Testis (tissue), 3 donors: Measurements from ENCODE around the gene CNOT10. TPM values are rescaled to one million over a fixed set of nuclear protein-coding genes. Genes with fewer than 3 reads are reported as not detected.

Source experiments
- DNase-seq: peaks from one replicate; pipeline ENCODE4 v3.0.0-alpha.2; 2019
- H3K27ac ChIP-seq, 2 donors: fragments of 200-600 bp; sonication (generic); one replicate each; pipeline ENCODE4 v1.5.1; 2019
- H3K27me3 ChIP-seq: fragments of 200-600 bp; sonication (generic); one replicate; pipeline ENCODE4 v1.5.1; 2019
- H3K36me3 ChIP-seq: fragments of 200-600 bp; sonication (generic); one replicate; pipeline ENCODE4 v1.5.1; 2017; ENCODE audit warnings: low read depth; ENCODE audit errors: missing control alignments
- H3K4me1 ChIP-seq: fragments of 200-600 bp; sonication (generic); one replicate; pipeline ENCODE4 v1.5.1; 2019
- H3K4me3 ChIP-seq, 2 donors: fragments of 200-600 bp; sonication (generic); one replicate each; pipeline ENCODE4 v1.5.1; 2017 to 2019
- H3K9me3 ChIP-seq: fragments of 200-600 bp; sonication (generic); one replicate; pipeline ENCODE4 v1.5.1; 2017
- CTCF ChIP-seq, 3 experiments: fragments of 450-650 bp in 2 of 3; fragments of 200-600 bp in 1 of 3; sonication (generic) in 1 of 3; IDR thresholded peaks; one replicate each; pipeline ENCODE4 v1.5.1; 2016 to 2019; ENCODE audit warnings: antibody characterized with exemption in 3 of 3, mild to moderate bottlenecking in 2 of 3, moderate library complexity in 1 of 3
- POLR2A ChIP-seq: fragments of 450-650 bp; IDR thresholded peaks from one replicate; pipeline ENCODE4 v1.6.1; 2017; ENCODE audit warnings: antibody characterized with exemption, mild to moderate bottlenecking, moderate library complexity
- WGBS, 2 donors: methylation state at CpG; one replicate each; pipeline ENCODE4 v1.1.5; 2018; 5-methylcytosine and 5-hydroxymethylcytosine counted together
- intact Hi-C: fragments of 100-400 bp; cut with DNase I; formaldehyde crosslinking; loops from one replicate; pipeline ENCODE4 v1.15.1; 2023; ENCODE audit warnings: low total_unique reads
- polyA plus RNA-seq: library from polyadenylated mRNA; stranded (reverse); fragments of 350-450 nt; fragmentation: Illumina TruSeq; extraction: RNeasy Lipid Tissue Mini Kit (QIAGEN cat#74804); gene quantifications from one replicate; pipeline ENCODE4 v1.2.3, GENCODE V29; 2014; ENCODE audit warnings: low read depth, low replicate concordance; ENCODE audit not compliant: insufficient read depth
- total RNA-seq, 2 donors: library from RNA; depleted of rRNA; stranded (reverse); fragments of >200 nt; gene quantifications; one replicate each; pipeline ENCODE4 v1.2.3, GENCODE V29; 2016

Gene CNOT10
- total and polyA plus RNA-seq, 3 donors from 2014 or later: 56.4 to 100 (median 65.2) TPM

DNA sequence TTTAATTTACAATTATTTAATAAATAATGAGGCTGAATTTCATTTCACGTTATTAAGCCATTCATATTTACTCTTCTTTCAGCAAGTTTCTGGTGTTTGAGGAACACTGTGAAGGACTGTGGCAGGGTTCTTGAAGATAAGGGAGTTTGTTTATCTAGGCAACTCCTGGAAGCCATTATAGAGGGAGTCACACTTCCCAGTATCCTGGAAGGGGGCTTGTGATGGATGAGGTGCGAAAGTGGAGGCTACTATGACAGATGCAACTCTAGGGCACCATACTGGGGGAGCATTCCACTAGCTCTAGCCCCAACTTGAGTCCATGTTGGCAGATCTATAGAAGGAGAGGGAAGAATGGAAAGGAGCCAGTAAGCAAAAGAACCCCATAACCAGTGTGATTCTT is 14.4 kb downstream of the CNOT10 start:
- DNase-seq: no peak
- Histone ChIP-seq H3K4me1 (no peaks in the 10 kb centered on the region), H3K36me3 (no peaks in the 10 kb centered on the region), H3K4me3 (no peak overlapping the region), H3K9me3 (no peaks in the 10 kb centered on the region), H3K27ac (no peak overlapping the region), H3K27me3 (no peaks in the 10 kb centered on the region)
- WGBS, 2 donors: 81 to 88% methylated on average over 2 of the region's 2 CpGs
- intact Hi-C loops: no loop called here
- TF ChIP-seq POLR2A (no peak), CTCF (IDR thresholded peaks at IDR 0.05) (no peak)

DNA sequence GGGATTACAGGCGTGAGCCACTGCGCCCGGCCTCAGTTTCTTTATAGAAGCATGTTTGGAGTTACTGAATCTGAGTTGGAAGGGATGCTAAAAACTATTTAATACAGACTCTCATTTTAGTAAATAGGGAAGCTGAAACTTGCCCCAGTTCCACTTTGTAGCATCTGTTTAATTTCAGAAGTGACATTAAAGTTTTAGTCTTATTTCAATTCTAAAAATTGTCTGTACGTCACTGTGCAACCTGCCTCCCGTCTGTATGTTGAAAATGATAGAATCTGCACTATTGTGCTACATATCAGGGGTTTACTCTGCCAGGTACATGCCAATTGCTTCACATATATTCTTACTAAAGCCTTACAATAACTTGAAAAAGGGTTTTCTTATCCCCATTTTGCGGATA is 15.3 kb downstream of the CNOT10 start:
- Histone ChIP-seq H3K4me3 (no peak overlapping the region), H3K4me1 (no peaks in the 10 kb centered on the region), H3K27me3 (no peaks in the 10 kb centered on the region), H3K27ac (no peak overlapping the region), H3K36me3 (no peaks in the 10 kb centered on the region), H3K9me3 (no peaks in the 10 kb centered on the region)
- no peak for DNase-seq
- TF ChIP-seq POLR2A (no peak), CTCF (IDR thresholded peaks at IDR 0.05) (no peak)
- intact Hi-C loops: no loop called here
- 76 to 80% methylated on average over 6 of the region's 6 CpGs for WGBS, 2 donors

GRCh38 chr3:32703491-32703972 is 18.5 kb downstream of the CNOT10 start:
- Histone ChIP-seq H3K4me1 (no peaks in the 10 kb centered on the region), H3K27ac (peak overlapping the region; percentile 14 to 53), H3K9me3 (no peaks in the 10 kb centered on the region), H3K27me3 (no peaks in the 10 kb centered on the region), H3K4me3 (no peak overlapping the region), H3K36me3 (no peaks in the 10 kb centered on the region)
- TF ChIP-seq POLR2A (no peak), CTCF (IDR thresholded peaks at IDR 0.05) (no peak)
- intact Hi-C loops: no loop called here
- 38 to 40% methylated on average over 1 of the region's 1 CpG for WGBS, 2 donors
- no peak for DNase-seq

GRCh38 chr3:32705232-32705631 is 20.2 kb downstream of the CNOT10 start:
- WGBS, 2 donors: 84 to 89% methylated on average over 2 of the region's 2 CpGs
- DNase-seq: no peak
- intact Hi-C loops: no loop called here
- Histone ChIP-seq H3K27ac (no peak overlapping the region), H3K4me1 (no peaks in the 10 kb centered on the region), H3K36me3 (no peaks in the 10 kb centered on the region), H3K4me3 (no peak overlapping the region), H3K9me3 (no peaks in the 10 kb centered on the region), H3K27me3 (no peaks in the 10 kb centered on the region)
- TF ChIP-seq POLR2A (no peak), CTCF (IDR thresholded peaks at IDR 0.05) (no peak)

DNA sequence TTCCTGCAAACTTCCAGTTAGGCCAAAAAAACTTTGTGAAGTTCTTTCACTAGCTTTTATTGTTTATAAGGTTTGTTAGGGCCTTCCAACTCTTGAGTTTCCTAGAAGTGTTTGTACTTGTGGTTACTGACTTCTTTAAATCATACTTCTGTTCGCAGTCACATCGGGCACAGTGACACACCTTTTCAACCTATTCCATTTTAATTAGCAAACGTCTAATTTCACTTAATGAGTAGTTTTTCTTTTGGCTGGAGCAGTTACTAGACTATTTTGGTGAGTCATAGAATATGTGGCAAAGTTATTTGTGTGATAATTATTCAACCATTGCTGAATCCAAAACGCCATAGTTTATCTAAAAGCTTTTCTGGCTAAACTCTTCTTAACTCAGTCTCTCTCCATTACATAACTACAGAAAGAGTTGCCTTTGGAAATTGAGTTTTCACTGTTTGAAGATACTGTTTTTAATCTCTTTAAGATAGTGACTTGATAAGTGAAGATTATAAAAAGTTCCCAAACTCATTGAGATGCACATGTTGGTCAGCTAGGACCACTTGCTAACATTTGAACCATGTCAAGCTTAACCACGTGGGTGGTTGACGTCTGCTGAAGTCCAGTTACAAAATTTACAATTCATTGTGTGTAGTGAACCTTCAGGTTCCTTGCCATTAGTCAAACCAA is 21.5 kb downstream of the CNOT10 start:
- no peak for DNase-seq
- H3K27ac ChIP-seq: no peak overlapping the region
- H3K4me1 ChIP-seq: no peaks in the 10 kb centered on the region
- no peaks in the 10 kb centered on the region for H3K36me3 ChIP-seq
- TF ChIP-seq CTCF (IDR thresholded peaks at IDR 0.05): no peak
- no peak for TF ChIP-seq POLR2A
- no peaks in the 10 kb centered on the region for H3K27me3 ChIP-seq
- H3K9me3 ChIP-seq: no peaks in the 10 kb centered on the region
- 57 to 64% methylated on average over 6 of the region's 6 CpGs for WGBS, 2 donors
- H3K4me3 ChIP-seq: no peak overlapping the region
- intact Hi-C loops: no loop called here
